Measurements from ENCODE around the gene MYPOP. TPM values are rescaled to one million over a fixed set of nuclear protein-coding genes. Genes with fewer than 3 reads are reported as not detected.
A peak's percentile ranks its signal among the peaks of the same experiment; 100 is the strongest.

MYPOP gene
- total RNA-seq, 4 donors from 2014 or later: 1.3 to 6.8 (median 2.6) TPM

GRCh38 chr19:45911291-45911690 lies 8.9 kb upstream of the MYPOP start:
- TF ChIP-seq CTCF (IDR thresholded peaks at IDR 0.05): no peak
- ATAC-seq (ENCODE audit: low FRiP score) (no peak), DNase-seq (ENCODE audit: low spot score) (no peak)

GRCh38 chr19:45908956-45909355 lies 6.5 kb upstream of the MYPOP start:
- ATAC-seq (ENCODE audit: low FRiP score) (no peak), DNase-seq (ENCODE audit: low spot score) (no peak)
- no peak for TF ChIP-seq CTCF (IDR thresholded peaks at IDR 0.05)

GRCh38 chr19:45906221-45906620 lies 3.8 kb upstream of the MYPOP start:
- ATAC-seq (ENCODE audit: low FRiP score) (no peak), DNase-seq (ENCODE audit: low spot score) (no peak)
- TF ChIP-seq CTCF (IDR thresholded peaks at IDR 0.05): no peak

GRCh38 chr19:45905011-45905410 lies 2.6 kb upstream of the MYPOP start:
- ATAC-seq (ENCODE audit: low FRiP score) (no peak), DNase-seq (ENCODE audit: low spot score) (no peak)
- TF ChIP-seq CTCF (IDR thresholded peaks at IDR 0.05): no peak

- DNase-seq (ENCODE audit: low spot score): peak; percentile 86
- TF ChIP-seq CTCF (IDR thresholded peaks at IDR 0.05): no peak
Measured at GRCh38 chr19:45902651-45903625, 525 bp upstream of the MYPOP start.

GRCh38 chr19:45901432-45901911 lies 941 bp downstream of the MYPOP start:
- ATAC-seq (ENCODE audit: low FRiP score): no peak
- no peak for TF ChIP-seq CTCF (IDR thresholded peaks at IDR 0.05)
- DNase-seq (ENCODE audit: low spot score): peak; percentile 38

More at GRCh38 chr19:45902651-45903625, 525 bp upstream of the MYPOP start:
- peak; percentile 99 for ATAC-seq (ENCODE audit: low FRiP score)

Measured in omental fat pad (tissue), 4 donors.